GM12864 (cell line): ENCODE measurements around the gene PRR16.

Experiments
- DNase-seq: peaks from one replicate; pipeline ENCODE4 v3.0.0-alpha.2; 2011; ENCODE audit warnings: low read depth
- H3K4me3 ChIP-seq: 2 replicates; pipeline ENCODE4 v1.5.1; 2011; ENCODE audit warnings: mild to moderate bottlenecking, low read depth, low read length, control low read depth
- CTCF ChIP-seq: IDR thresholded peaks from 2 replicates; pipeline ENCODE4 v1.5.1; 2011; ENCODE audit warnings: low read depth, mild to moderate bottlenecking, moderate library complexity, low read length, control low read depth, inconsistent platforms; ENCODE audit errors: missing control alignments

The PRR16 gene

GRCh38 chr5:120539471-120539870, 75.4 kb downstream of the PRR16 start:
- no peak for DNase-seq
- H3K4me3 ChIP-seq = no peak overlapping the region
- TF ChIP-seq CTCF = no peak

GRCh38 chr5:120540097-120540496, 76.0 kb downstream of the PRR16 start:
- no peak for TF ChIP-seq CTCF
- no peak for DNase-seq
- no peak overlapping the region for H3K4me3 ChIP-seq

- no peak for TF ChIP-seq CTCF
- no peak overlapping the region for H3K4me3 ChIP-seq
- DNase-seq = no peak
These were observed 79.9 kb downstream of the PRR16 start for GRCh38 chr5:120544043-120544442.

- no peak for TF ChIP-seq CTCF
- H3K4me3 ChIP-seq = no peak overlapping the region
- no peak for DNase-seq
These were observed 80.9 kb downstream of the PRR16 start for GRCh38 chr5:120545007-120545406.

DNA sequence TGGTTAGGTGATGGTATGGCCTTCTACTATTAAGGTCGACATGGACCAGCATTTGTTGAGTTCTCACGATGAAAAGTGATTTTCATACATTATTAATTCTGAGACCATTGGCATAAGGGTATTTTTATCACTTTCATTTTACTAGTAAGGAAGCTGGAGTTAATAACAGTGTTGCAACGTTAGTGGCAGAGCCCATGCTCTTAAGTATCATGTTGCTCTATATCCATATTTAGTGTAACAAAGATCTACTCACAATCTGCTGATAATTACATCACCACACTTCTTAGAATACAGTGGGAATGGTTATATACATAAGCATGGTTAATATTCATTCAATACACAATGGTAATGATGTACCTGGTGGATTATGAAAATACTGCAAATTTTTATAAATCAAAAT, 81.9 kb downstream of the PRR16 start:
- no peak for TF ChIP-seq CTCF
- DNase-seq = no peak
- H3K4me3 ChIP-seq = no peak overlapping the region

DNA sequence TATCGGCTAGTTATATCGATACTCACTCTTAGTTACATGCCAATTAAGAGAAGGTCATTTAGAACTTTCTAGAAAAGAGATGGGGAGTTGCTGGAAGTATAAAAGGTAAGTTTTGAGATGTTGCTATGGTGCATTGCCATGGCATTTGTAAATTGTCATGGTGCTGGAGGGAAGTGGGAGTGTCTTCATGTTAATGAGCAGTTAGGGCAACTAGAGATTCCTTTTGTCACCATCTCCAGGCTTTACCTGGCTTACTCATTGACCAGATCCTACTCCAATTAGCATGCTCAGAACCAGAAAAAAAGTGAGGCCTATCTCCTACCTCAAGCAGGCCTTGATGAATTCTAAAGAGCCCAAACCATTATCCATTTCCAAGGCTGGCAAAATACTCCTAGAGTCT, 82.8 kb downstream of the PRR16 start:
- no peak for TF ChIP-seq CTCF
- no peak for DNase-seq
- no peak overlapping the region for H3K4me3 ChIP-seq

GRCh38 chr5:120550358-120550757, 86.3 kb downstream of the PRR16 start:
- DNase-seq = no peak
- no peak overlapping the region for H3K4me3 ChIP-seq
- no peak for TF ChIP-seq CTCF
